HPDE6-E6E7 (cell line): ENCODE results near the gene USP25.

Experiments
- DNase-seq: peaks from one replicate; pipeline ENCODE4 v3.0.0; 2011; ENCODE audit warnings: missing footprints; ENCODE audit errors: extremely low spot score

The USP25 gene

DNA sequence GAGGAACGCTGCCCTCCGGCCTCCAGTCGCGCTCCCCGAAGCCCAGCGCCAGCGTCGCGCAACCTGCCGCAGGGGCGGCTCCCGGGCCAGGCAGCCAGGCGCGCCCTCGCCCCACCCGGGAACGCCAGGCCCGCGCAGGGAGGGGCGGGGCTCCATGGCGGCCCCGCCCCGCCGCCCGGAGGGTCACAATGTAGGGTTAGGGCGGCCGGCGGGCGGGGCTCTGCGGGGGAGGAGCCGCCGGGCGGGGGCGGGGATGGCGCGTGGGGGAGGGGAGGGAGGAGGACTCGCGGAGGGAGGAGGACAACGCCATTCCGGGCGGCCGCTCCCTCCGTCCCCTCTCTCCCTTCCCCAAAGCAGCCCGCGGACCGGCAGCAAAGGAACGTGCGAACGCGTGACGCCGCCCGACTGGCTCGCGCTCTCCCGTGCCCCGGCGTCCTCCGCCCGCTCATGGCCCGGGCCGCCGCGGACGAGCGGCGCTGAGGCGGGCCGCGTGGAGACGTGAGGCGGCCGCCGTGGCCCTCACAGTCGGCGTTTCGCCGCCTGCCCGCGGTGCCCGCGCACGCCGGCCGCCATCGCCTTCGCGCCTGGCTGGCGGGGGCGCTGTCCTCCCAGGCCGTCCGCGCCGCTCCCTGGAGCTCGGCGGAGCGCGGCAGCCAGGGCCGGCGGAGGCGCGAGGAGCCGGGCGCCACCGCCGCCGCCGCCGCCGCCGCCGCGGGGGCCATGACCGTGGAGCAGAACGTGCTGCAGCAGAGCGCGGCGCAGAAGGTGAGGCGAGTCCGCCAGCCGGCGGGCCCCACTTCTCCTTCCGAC, at the start of gene USP25:
USP25 (plus strand) TSS at position 309 of the 810 bp plus-strand sequence; CDS start at position 721, 412 bp downstream.
- peak; percentile 75 for DNase-seq

DNA sequence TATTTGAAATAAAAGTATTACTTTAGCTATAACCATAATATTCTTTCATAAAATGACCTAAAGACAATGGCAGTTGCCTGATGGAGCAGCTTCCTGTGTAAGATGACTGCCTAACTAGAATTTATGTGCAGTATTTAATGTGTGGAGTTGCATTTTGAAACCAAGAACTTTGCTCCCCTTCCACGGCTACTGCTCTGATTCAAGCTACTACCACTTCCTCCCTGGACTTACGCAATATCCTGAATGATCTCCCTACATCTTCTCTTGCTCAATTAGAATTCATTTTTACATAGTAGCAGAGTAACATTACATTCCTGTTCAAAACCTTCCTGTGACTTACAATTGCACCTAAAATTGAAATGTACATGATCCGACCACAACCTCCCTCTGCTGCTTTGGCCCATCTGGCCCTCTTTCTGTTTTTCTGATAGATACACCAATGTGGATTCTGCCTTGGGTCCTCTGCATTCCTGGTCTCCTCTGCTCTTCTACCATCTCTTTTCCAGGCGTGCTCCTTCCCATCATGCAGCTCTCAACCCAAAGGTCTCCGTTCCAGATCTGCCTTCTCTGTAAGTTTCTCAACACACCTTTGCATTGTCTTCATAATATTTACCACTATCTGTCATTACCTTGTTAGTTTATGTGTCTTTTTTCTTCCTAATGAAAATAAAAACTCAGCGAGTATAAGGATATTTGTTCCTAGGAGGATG, 47.4 kb upstream of the USP25 start:
- peak; percentile 10 for DNase-seq

DNA sequence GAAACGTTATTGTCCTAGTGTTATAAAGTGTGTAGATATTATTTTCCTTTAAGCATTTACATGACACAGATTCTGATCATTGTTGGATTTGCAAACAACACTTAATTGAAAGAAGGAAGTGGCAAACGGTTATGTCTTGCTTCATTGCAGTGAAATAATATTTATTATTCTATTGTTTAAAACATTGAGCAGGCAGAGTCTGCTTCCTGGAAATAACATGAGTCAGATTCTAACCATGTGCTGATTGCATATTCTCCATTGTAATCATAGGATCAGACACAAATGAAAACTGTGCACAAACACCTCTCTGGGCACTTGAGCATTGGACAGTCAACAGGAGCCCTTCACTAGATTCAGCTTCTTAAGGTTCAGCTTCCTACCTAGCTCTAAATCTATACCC, 46.8 kb upstream of the USP25 start:
- DNase-seq, result peak; percentile 60

DNA sequence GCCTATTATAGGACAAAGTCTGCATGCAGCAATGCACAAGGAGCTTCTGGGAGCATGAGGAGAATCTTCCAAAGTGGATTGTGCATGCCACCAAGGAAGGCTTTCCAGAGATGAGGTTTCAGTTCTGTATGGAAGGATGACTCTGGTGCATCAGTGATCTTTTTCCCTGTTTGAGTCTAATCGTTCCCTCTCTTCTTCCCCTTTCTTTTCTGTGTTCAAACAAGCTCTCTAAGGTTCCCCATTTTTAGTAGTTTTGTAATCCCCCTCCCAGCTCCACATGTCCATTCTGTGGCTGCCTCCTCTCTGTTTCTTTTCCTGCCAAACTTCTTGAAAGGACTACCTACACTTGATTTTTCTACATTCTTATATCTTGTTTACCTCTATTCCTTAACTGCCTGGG, 43.3 kb upstream of the USP25 start:
- DNase-seq, result no peak

- no peak for DNase-seq
Measured at GRCh38 chr21:15687208-15687607, 42.6 kb upstream of the USP25 start.

DNA sequence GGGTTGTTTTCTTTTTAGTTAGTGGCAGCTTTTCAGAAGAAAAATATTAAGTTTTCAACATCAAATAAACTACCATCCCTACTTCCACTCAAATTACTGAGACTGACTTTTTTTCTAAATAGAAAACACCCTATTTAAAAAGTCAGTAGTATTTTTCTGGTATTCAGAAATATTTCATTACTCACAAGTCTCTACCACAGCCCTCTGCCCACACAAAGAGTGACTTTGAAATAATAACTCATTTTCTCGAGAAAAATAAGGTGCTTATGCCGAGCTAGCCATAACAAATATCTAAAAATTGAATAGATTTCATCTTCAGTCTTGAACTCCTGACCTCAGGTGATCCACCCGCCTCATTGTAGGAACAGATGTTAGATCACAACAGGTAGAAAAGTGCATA, 41.8 kb upstream of the USP25 start:
- DNase-seq, result no peak

DNA sequence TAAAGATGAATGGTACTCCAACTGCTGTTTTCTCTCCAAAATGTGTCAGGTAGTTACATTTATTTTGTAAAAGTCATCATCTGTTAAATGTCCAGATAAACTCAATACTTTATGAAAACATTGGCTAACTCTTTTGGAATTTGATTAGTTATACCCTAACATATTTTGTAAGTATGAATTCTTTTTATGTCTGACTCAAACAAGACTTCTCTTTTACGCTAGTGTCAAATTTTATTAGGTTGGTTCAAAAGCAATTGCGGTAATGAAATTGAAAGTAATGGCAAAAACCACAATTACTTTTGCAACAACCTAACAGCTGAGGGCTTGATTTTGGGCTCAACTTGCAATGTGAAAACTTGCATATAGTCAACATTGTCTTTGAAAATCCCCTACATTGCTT, 41.0 kb upstream of the USP25 start:
- no peak for DNase-seq

DNA sequence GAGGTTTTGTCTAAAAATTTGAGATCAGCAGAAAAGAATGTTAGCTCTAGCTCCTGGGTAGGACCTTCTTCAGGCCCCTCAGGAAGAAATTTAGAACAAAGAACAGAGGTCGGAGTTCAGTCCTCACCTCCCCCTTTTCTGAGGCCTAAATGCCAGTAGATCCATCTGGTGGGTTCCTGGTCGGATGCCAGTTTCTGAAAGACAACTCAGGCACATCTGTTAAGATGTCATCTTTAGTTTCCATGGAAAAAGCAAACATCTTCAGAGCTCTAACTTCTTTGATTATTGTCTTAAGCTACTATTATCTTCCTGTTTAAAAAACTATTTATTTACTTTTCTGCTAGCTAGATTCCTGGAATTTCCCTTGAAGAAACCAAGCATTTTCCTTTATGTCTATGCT, 37.1 kb upstream of the USP25 start:
- DNase-seq, result no peak

- DNase-seq, result no peak
Measured at GRCh38 chr21:15695241-15695640, 34.5 kb upstream of the USP25 start.

GRCh38 chr21:15701830-15702229, 28.0 kb upstream of the USP25 start:
- DNase-seq, result no peak

GRCh38 chr21:15703932-15704331, 25.9 kb upstream of the USP25 start:
- no peak for DNase-seq

DNA sequence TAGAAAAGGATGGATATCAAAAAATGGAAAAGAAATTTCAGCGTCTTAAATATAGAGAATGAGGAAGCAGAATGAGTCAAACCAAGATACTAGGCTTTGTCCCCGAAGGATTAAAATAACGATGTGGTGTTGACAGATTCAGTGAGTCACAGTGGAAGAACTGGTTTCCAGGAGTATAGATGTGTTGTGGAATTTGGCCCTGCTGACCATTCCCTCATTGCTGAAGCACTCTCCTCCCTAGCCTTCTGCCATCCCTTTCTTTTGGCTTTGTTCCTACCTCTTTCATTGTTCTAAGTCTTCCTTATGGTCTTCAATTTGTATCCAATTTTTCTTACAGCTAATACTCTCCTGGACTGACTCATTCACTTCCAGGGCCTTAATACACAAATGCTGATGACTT, 23.1 kb upstream of the USP25 start:
- peak; percentile 91 for DNase-seq

DNA sequence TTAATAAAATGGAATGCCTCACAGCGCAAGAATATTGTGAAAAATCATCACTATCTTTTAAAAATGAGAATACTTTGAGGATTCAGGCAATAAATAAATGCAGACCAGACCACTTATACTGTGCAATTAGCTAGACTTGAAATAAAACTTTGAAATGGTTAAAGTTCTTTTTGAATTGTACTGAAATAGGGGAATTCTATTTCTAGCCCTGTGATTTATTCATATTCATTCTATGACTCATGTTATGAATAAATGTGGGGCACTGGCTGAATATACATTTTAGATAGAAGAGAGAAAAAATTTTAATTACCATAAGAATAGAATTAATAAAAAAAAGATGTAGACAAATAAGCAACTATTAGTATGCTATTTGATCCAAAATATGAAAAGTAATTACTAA, 16.4 kb upstream of the USP25 start:
- no peak for DNase-seq

DNA sequence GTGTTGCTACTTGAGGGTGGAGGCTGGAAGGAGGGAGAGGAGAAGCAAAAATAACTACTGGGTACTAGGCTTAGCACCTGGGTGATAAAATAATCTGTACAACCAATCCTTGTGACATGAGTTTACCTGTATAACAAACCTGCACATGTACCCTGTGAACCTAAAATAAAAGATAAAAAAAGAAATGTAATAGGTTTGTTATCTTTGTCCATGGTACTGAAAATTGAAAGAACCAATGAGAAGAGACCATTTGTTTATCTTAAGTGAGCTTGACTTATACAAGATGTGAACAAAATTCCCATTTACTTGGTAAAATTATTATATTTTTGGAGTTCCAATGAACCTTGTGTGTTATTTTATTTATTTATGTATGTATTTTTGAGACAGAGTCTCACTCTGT, 11.1 kb upstream of the USP25 start:
- DNase-seq, result no peak

- DNase-seq, result no peak
Measured at GRCh38 chr21:15719976-15720375, 9.8 kb upstream of the USP25 start.

DNA sequence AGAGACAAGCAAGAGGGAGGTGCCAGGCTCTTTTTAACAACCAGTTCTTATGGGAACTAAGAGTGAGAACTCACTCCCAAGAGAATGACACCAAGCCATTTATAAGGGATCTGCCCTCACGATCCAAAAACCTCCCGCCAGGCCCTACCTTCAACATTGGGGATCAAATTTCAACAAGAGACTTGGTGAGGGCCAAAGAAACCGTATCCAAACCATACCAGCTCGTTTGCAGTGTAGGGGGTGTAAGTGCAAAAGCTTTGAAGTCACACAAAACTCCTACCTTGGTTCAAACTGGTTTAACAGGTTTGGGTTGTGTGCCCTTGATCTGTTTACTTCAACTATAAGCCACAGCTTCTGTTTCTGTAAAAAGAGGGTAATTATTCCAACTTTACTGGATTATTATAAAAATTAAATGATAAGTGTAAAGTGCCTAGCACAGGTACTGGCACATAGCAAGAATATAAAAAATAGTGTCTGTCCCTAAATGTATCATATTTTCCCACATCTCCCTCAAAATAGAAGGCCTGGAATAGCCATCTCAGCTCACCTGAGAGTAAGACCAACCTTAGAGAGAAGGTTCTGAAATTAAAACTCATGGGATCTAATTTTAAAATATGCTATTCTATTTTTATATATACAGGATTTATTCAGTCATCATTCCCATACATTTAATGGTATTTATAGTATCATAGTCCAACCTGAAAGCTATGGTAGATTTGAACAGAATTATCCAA, 7.0 kb upstream of the USP25 start:
- no peak for DNase-seq

DNA sequence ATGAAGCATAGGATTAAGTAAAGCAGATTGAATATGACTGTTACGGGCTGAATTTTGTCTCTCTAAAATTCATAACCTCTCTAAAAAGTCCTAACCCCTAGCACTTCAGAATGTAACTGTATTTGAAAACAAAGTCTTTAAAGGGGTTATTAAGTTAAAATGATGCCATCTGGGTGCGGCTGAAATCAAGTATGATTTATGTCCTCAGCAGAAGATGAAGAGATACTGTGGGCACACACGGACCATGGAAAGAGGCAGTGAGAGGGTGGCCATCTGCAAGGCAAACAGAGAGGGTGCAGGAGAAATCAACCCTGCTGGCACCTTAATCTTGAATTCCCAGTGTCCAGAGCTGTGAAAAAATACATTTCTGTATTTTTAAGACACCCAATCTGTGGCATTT, 3.8 kb upstream of the USP25 start:
- DNase-seq, result no peak

DNA sequence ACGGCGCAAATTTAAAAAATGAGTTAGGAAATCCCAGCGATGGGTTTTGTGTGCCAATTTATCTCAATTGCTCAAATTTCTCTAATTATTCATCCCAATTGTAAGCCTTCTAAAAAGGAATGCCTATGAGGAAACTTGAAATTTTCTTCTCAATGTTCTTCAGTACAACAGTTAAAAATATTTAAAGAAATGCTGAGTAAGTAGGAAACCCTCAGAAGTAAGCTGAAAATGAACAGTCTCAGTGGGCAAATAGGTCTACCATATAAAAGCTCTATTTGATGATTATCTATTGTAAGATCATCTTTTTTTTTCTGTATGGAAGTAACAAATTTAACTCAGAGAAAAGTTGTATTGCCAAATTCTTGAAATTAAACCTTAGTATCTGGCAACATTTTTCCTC, 1.7 kb upstream of the USP25 start:
- DNase-seq, result no peak

DNA sequence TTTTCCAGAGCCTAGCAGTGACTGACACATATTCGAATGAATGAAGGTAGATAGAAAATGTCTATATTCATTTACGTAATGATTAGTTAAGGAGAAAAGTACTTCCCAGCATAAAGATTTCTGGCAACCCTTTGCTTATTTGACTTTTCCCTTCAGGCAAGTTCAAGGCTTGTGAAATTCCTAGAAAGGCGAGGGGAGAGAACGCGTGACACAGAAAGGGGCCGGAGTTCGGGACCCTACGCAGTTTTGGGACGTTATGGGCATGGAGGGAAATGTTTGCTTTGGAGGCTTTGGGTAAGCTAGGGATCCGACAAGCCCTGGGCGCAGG, 472 bp upstream of the USP25 start:
- no peak for DNase-seq

DNA sequence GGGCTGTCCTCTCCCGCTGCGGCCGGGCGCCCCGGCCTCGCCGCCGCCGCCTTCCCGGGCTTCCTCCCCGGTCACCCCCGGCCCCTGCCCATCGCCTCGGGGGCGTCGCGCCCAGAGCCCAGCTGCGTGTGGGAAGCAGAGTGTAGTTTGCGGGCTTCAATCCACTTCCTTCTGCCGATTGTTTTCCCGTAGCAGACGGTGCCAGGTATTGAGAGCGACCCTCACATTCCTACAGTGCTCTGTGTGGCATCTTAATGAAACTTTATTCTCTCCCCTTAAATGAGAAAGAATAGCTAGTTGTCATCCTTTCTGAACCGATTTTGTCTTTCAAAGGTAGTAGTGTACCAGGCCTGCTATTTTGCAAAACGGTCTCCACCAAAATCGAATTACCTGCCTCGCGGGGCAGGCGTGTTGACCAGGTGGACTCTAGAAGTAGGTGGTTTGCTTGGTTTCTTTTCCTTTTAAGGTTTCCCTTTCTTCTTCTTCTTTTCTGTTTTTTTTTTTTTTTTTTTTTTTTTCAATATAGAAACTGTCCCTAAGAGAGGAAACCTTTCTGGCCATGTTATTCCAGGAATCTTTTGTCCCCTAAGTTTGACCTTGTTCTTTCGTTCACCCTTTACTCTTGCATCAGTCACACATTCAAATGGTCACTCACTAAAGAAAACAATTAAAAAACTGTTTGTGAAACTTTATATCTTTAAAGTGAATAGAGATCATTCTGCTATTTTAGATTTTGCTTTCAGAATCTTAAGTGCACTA, 881 bp downstream of the USP25 start:
- no peak for DNase-seq

DNA sequence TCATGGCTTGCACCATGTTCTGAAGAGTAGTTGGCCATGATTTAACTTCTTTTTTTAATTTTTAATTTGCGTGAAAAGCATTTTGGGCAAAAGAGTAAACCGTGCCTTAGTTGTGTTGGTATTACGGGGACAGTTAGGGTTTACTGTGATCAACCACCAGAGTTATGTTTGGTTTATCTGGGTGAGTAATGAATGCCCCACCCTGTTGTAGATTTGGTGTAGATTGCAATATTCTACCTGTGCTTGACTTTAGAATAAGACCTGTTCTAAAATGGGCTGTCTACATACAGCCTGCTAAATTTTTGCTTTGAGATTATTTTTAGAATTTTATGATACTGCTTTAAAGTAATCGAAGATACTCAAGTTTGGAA, 1.4 kb downstream of the USP25 start:
- no peak for DNase-seq
